WTC11 (cell line): Measurements from ENCODE around the gene STK32A.

ENCODE experiments used
- AR ChIP-seq: fragments of 250-450 bp; sonication (Bioruptor Pico); IDR thresholded peaks from 2 replicates; pipeline ENCODE4 v1.9.0; 2021; ENCODE audit warnings: mild to moderate bottlenecking
- CREB1 ChIP-seq: sonication (generic); formaldehyde crosslinking; IDR thresholded peaks from 2 replicates; pipeline ENCODE4 v1.8.0; 2023; ENCODE audit warnings: mild to moderate bottlenecking, missing genetic modification reagents
- CREM ChIP-seq: sonication (generic); formaldehyde crosslinking; IDR thresholded peaks from 2 replicates; pipeline ENCODE4 v1.8.1; 2022; ENCODE audit warnings: mild to moderate bottlenecking, missing genetic modification reagents, moderate library complexity
- CTCF ChIP-seq: fragments of 200-600 bp; IDR thresholded peaks from 2 replicates; pipeline ENCODE4 v1.8.0; 2022; ENCODE audit warnings: antibody characterized with exemption
- ELF4 ChIP-seq: sonication (generic); formaldehyde crosslinking; IDR thresholded peaks from 2 replicates; pipeline ENCODE4 v1.8.1; 2022; ENCODE audit warnings: low read depth, mild to moderate bottlenecking, moderate library complexity, missing genetic modification reagents
- GABPB1 ChIP-seq: sonication (generic); formaldehyde crosslinking; IDR thresholded peaks from 2 replicates; pipeline ENCODE4 v1.8.1; 2023; ENCODE audit warnings: mild to moderate bottlenecking, missing genetic modification reagents
- HMGXB4 ChIP-seq: sonication (generic); formaldehyde crosslinking; IDR thresholded peaks from 2 replicates; pipeline ENCODE4 v1.8.1; 2023; ENCODE audit warnings: mild to moderate bottlenecking, moderate library complexity, missing genetic modification reagents
- JUN ChIP-seq: sonication (generic); formaldehyde crosslinking; IDR thresholded peaks from 2 replicates; pipeline ENCODE4 v1.8.0; 2023; ENCODE audit warnings: mild to moderate bottlenecking, missing genetic modification reagents
- MAX ChIP-seq: sonication (generic); formaldehyde crosslinking; IDR thresholded peaks from 2 replicates; pipeline ENCODE4 v1.8.0; 2022; ENCODE audit warnings: mild to moderate bottlenecking, missing genetic modification reagents
- NR1H2 ChIP-seq: sonication (generic); formaldehyde crosslinking; IDR thresholded peaks from 2 replicates; pipeline ENCODE4 v1.9.0; 2021; ENCODE audit warnings: mild to moderate bottlenecking, moderate library complexity, missing genetic modification reagents
- NR2C2 ChIP-seq: sonication (generic); formaldehyde crosslinking; IDR thresholded peaks from 2 replicates; pipeline ENCODE4 v1.8.0; 2022; ENCODE audit warnings: mild to moderate bottlenecking, missing genetic modification reagents
- RORB ChIP-seq: fragments of 250-450 bp; sonication (Bioruptor Pico); IDR thresholded peaks from 2 replicates; pipeline ENCODE4 v1.9.0; 2021; ENCODE audit warnings: mild to moderate bottlenecking
- ZNF232 ChIP-seq: sonication (generic); formaldehyde crosslinking; IDR thresholded peaks from 2 replicates; pipeline ENCODE4 v1.8.0; 2022; ENCODE audit warnings: mild to moderate bottlenecking, missing genetic modification reagents

- TF ChIP-seq MAX (CRISPR knock-in tag): no peak
- TF ChIP-seq CTCF: no peak
- TF ChIP-seq HMGXB4: no peak
- no peak for TF ChIP-seq CREM (CRISPR knock-in tag)
- TF ChIP-seq AR (CRISPR knock-in tag): no peak
- TF ChIP-seq CREB1 (CRISPR knock-in tag): no peak
- no peak for TF ChIP-seq ELF4 (CRISPR knock-in tag)
- no peak for TF ChIP-seq JUN
- no peak for TF ChIP-seq ZNF232 (CRISPR knock-in tag)
- no peak for TF ChIP-seq NR1H2 (CRISPR knock-in tag)
- no peak for TF ChIP-seq RORB (CRISPR knock-in tag)
- no peak for TF ChIP-seq GABPB1 (CRISPR knock-in tag)
- no peak for TF ChIP-seq NR2C2
Observed at GRCh38 chr5:147216552-147217154, 18.2 kb upstream of the STK32A start.
